ENCODE measurements around the gene OSBPL1A. TPM values are rescaled to one million over a fixed set of nuclear protein-coding genes. Genes with fewer than 3 reads are reported as not detected.

The OSBPL1A gene
- total and polyA plus RNA-seq, 2 of the 8 experiments (the other 6 are each of a cell fraction or from before 2014, with no cell fraction given), result 53.2 to 74.9 TPM

DNA sequence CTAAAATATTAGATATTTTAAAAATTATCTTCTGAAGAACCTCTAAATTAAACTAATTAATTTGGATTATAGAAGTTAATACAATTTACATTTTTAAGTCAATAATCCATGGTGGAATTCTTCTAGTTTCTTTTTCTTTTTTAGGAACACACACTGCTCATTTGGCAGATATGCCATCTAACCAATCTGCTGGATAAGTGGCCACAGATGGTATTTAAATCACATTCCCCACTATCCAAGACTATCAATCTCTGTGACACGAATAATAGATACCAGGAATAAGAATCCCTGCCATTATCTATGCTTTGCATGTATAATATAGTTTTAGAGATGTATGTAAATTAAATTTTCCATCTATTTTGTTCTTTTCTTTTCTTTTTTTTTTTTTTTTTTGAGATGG lies 200.2 kb downstream of the OSBPL1A start:
- ChIA-PET POLR2A (ENCODE audit: partially characterized antibody) (no interaction called here), CTCF (ENCODE audit: partially characterized antibody) (interaction anchor here (1.1 to 1.3 kb wide), 2 partner anchors 21 to 291 kb away, joined by 3 read pairs; no protein-coding TSS in a partner anchor)
- H4K5ac ChIP-seq (ENCODE audit: insufficient read length, low read depth, low read length), result no peak overlapping the region
- H3K18ac ChIP-seq (ENCODE audit: extremely low read depth, low read length), result no peak overlapping the region
- H3K23ac ChIP-seq (ENCODE audit: insufficient read length), result no peak overlapping the region
- no peak overlapping the region for H2AK5ac ChIP-seq (ENCODE audit: low read depth, low read length)
- no peak overlapping the region for H3K4me2 ChIP-seq (ENCODE audit: insufficient read depth in 1 of 2, low read depth in 2 of 2, low read length in 2 of 2)
- H4K20me1 ChIP-seq (replicated peaks in 1 of 2; ENCODE audit: control insufficient read depth in 1 of 2, insufficient read depth in 2 of 2, low read length in 2 of 2), result peaks cover 0 to 5% of the 10 kb centered on the region in 2 experiments
- H3K14ac ChIP-seq (ENCODE audit: insufficient read length), result no peak overlapping the region
- FAIRE-seq, result no peak
- TF ChIP-seq KDM1A (IDR thresholded peaks at IDR 0.05; ENCODE audit: borderline replicate concordance, low read length), result no peak
- TF ChIP-seq NANOG (IDR thresholded peaks at IDR 0.05; ENCODE audit: insufficient read depth, low read depth, low read length, poor library complexity, severe bottlenecking), result no peak
- H2BK20ac ChIP-seq (ENCODE audit: low read length), result no peak overlapping the region
- no peak for DNase-seq (ENCODE audit: low read depth in 1 of 2, low spot score in 2 of 2)
- WGBS, 2 experiments (ENCODE audit: extremely low coverage in 1 of 2, insufficient coverage in 1 of 2, insufficient read length in 1 of 2, insufficient replicate concordance in 2 of 2, low coverage in 1 of 2, low lambda C conversion rate in 2 of 2, missing lambda C conversion rate in 1 of 2), result 86% methylated on average over 1 of the region's 1 CpG; no CpG with 5 or more reads in 1 of the 2 experiments
- H3K36me3 ChIP-seq (ENCODE audit: control insufficient read depth in 2 of 4, insufficient read depth in 4 of 4, low read length in 3 of 4), result peaks cover 0 to 5% (median 0%) of the 10 kb centered on the region in 4 experiments; a peak in 1 of 8 replicates
- no peaks in the 10 kb centered on the region for H3K79me1 ChIP-seq (ENCODE audit: low read depth, low read length)
- no peaks in the 10 kb centered on the region for H3K23me2 ChIP-seq (ENCODE audit: low read depth, low read length)
- no peak overlapping the region for H2BK120ac ChIP-seq (replicated peaks; ENCODE audit: low read depth, low read length)
- no peak overlapping the region for H2BK12ac ChIP-seq (ENCODE audit: low read depth, low read length)
- no peaks in the 10 kb centered on the region for H3K9me3 ChIP-seq (ENCODE audit: insufficient read depth in 2 of 2, low read depth in 1 of 2, low read length in 1 of 2)
- no peaks in the 10 kb centered on the region for H3K27me3 ChIP-seq (replicated peaks in 1 of 4; ENCODE audit: control insufficient read depth in 3 of 4, extremely low read depth in 1 of 4, insufficient read depth in 3 of 4, low read length in 3 of 4)
- no peak overlapping the region for H3K4ac ChIP-seq (replicated peaks; ENCODE audit: insufficient read length, low read depth, low read length)
- no peaks in the 10 kb centered on the region; a peak in 1 of 7 replicates for H3K4me1 ChIP-seq (replicated peaks in 1 of 4; ENCODE audit: control insufficient read depth in 3 of 4, insufficient read depth in 4 of 4, low read length in 3 of 4)
- no peak overlapping the region for H2AFZ ChIP-seq (ENCODE audit: low read length)
- H3K56ac ChIP-seq (replicated peaks; ENCODE audit: insufficient read length, low read depth, low read length), result no peak overlapping the region
- no peak overlapping the region for H2BK5ac ChIP-seq (ENCODE audit: low read depth, low read length)
- H3K4me3 ChIP-seq (ENCODE audit: extremely low read depth in 1 of 4, insufficient read depth in 2 of 4, low read depth in 3 of 4, low read length in 4 of 4), result no peak overlapping the region
- H3K27ac ChIP-seq (ENCODE audit: low read depth, low read length), result no peak overlapping the region
- H3K9ac ChIP-seq (replicated peaks in 1 of 4; ENCODE audit: extremely low read depth in 1 of 4, low read depth in 3 of 4, low read length in 3 of 4), result no peak overlapping the region
- no peak overlapping the region for H2BK15ac ChIP-seq (ENCODE audit: low read length)
- no peaks in the 10 kb centered on the region; a peak in 1 of 4 replicates for H3K79me2 ChIP-seq (ENCODE audit: control insufficient read depth in 1 of 2, insufficient read depth in 2 of 2, low read length in 2 of 2)
- H4K91ac ChIP-seq (replicated peaks; ENCODE audit: insufficient read length, low read length), result no peak overlapping the region
- H4K8ac ChIP-seq (ENCODE audit: extremely low read depth, insufficient read depth, low read length), result no peak overlapping the region
